Measurements from ENCODE around the gene GFM2.
A peak's percentile ranks its signal among the peaks of the same experiment; 100 is the strongest.
"Not testable (repeated sequence)": the region's sequence is repeated elsewhere in the genome, so short reads cannot be mapped to it uniquely, and the experiment has no call there.

GFM2 gene

GRCh38 chr5:74766849-74767578 is at the start of gene GFM2, which contains the start of gene NSA2:
Gene GFM2 (minus strand): TSS chr5:74767117. CDS start chr5:74763742, 3,375 bp downstream.
Gene NSA2 (plus strand): TSS chr5:74767249. CDS start chr5:74767361, 112 bp downstream.
- Mint-ChIP-seq H3K36me3 (peaks cover 57% of the 10 kb centered on the region), H3K4me3 (peak within 1 kb of the TSS; percentile 98), H3K9me3 (no peaks in the 10 kb centered on the region), H3K4me1 (peaks cover 23% of the 10 kb centered on the region), H3K27ac (peak within 1 kb of the TSS; percentile 98)
- ATAC-seq, result peak; percentile 96
- peak; percentile 79 to 95 for DNase-seq (ENCODE audit: low spot score in 2 of 2)

- H3K4me1 Mint-ChIP-seq, result no peaks in the 10 kb centered on the region
- no peak overlapping the region for H3K4me3 Mint-ChIP-seq
- H3K9me3 Mint-ChIP-seq, result no peaks in the 10 kb centered on the region
- DNase-seq (ENCODE audit: low spot score in 2 of 2) (no peak), ATAC-seq (no peak)
- peaks cover 23% of the 10 kb centered on the region for H3K36me3 Mint-ChIP-seq
- H3K27ac Mint-ChIP-seq, result no peak overlapping the region
Observed at GRCh38 chr5:74810915-74811314, 44.0 kb upstream of the GFM2 start.

- no peak overlapping the region for H3K27ac Mint-ChIP-seq
- DNase-seq (ENCODE audit: low spot score in 2 of 2) (no peak), ATAC-seq (no peak)
- peaks cover 55% of the 10 kb centered on the region for H3K36me3 Mint-ChIP-seq
- H3K9me3 Mint-ChIP-seq, result no peaks in the 10 kb centered on the region
- H3K4me1 Mint-ChIP-seq, result no peaks in the 10 kb centered on the region
- no peak overlapping the region for H3K4me3 Mint-ChIP-seq
Observed at GRCh38 chr5:74801941-74802340, 35.0 kb upstream of the GFM2 start.

- ATAC-seq, result no peak
- Mint-ChIP-seq H3K9me3 (no peaks in the 10 kb centered on the region), H3K4me3 (no peak overlapping the region), H3K27ac (no peak overlapping the region), H3K4me1 (no peaks in the 10 kb centered on the region), H3K36me3 (peaks cover 62% of the 10 kb centered on the region)
- no peak for DNase-seq (ENCODE audit: low spot score in 2 of 2)
Observed at GRCh38 chr5:74801197-74801596, 34.3 kb upstream of the GFM2 start.

GRCh38 chr5:74798977-74799911 is 32.3 kb upstream of the GFM2 start:
- Mint-ChIP-seq H3K27ac (no peak overlapping the region), H3K36me3 (peaks cover 72% of the 10 kb centered on the region), H3K4me1 (no peaks in the 10 kb centered on the region), H3K9me3 (no peaks in the 10 kb centered on the region), H3K4me3 (no peak overlapping the region)
- no peak for DNase-seq (ENCODE audit: low spot score in 2 of 2)
- ATAC-seq, result no peak

- H3K27ac Mint-ChIP-seq, result peak overlapping the region; percentile 43
Observed at GRCh38 chr5:74791669-74792068, 24.8 kb upstream of the GFM2 start.

GRCh38 chr5:74787424-74787823 is 20.5 kb upstream of the GFM2 start:
- ATAC-seq (no peak), DNase-seq (ENCODE audit: low spot score in 2 of 2) (no peak)
- Mint-ChIP-seq H3K4me1 (no peaks in the 10 kb centered on the region), H3K9me3 (no peaks in the 10 kb centered on the region), H3K27ac (no peak overlapping the region), H3K4me3 (no peak overlapping the region), H3K36me3 (peaks cover 8% of the 10 kb centered on the region)

More at GRCh38 chr5:74791669-74792068, 24.8 kb upstream of the GFM2 start:
- H3K4me3 Mint-ChIP-seq; H3K4me1 Mint-ChIP-seq; ATAC-seq; H3K9me3 Mint-ChIP-seq; DNase-seq (ENCODE audit: low spot score in 2 of 2): not testable (repeated sequence)
- peaks cover 51% of the 10 kb centered on the region for H3K36me3 Mint-ChIP-seq

- Mint-ChIP-seq H3K36me3 (peaks cover 5% of the 10 kb centered on the region), H3K4me1 (no peaks in the 10 kb centered on the region), H3K9me3 (no peaks in the 10 kb centered on the region), H3K27ac (no peak overlapping the region), H3K4me3 (no peak overlapping the region)
- DNase-seq (ENCODE audit: low spot score in 2 of 2), result no peak
- ATAC-seq, result no peak
Observed at GRCh38 chr5:74786851-74787250, 19.9 kb upstream of the GFM2 start.

GRCh38 chr5:74778609-74779008 is 11.7 kb upstream of the GFM2 start:
- Mint-ChIP-seq H3K36me3 (peaks cover 79% of the 10 kb centered on the region), H3K27ac (no peak overlapping the region), H3K4me1 (no peaks in the 10 kb centered on the region), H3K4me3 (no peak overlapping the region), H3K9me3 (no peaks in the 10 kb centered on the region)
- DNase-seq (ENCODE audit: low spot score in 2 of 2) (no peak), ATAC-seq (no peak)

GRCh38 chr5:74772359-74772758 is 5.4 kb upstream of the GFM2 start:
- H3K4me1 Mint-ChIP-seq, result peaks cover 8% of the 10 kb centered on the region
- H3K9me3 Mint-ChIP-seq, result no peaks in the 10 kb centered on the region
- ATAC-seq (no peak), DNase-seq (ENCODE audit: low spot score in 2 of 2) (no peak)
- H3K27ac Mint-ChIP-seq, result no peak overlapping the region
- peaks cover 96% of the 10 kb centered on the region for H3K36me3 Mint-ChIP-seq
- H3K4me3 Mint-ChIP-seq, result no peak overlapping the region

GRCh38 chr5:74767579-74767913 is 629 bp upstream of the GFM2 start:
- peak in 1 of 2 donors; percentile 54 for DNase-seq (ENCODE audit: low spot score in 2 of 2)
- Mint-ChIP-seq H3K9me3 (no peaks in the 10 kb centered on the region), H3K4me1 (peaks cover 18% of the 10 kb centered on the region), H3K36me3 (peaks cover 57% of the 10 kb centered on the region), H3K27ac (peak overlapping the region; percentile 98), H3K4me3 (peak overlapping the region; percentile 98)
- no peak for ATAC-seq

- DNase-seq (ENCODE audit: low spot score in 2 of 2) (no peak), ATAC-seq (peak; percentile 31)
- H3K27ac Mint-ChIP-seq, result peak overlapping the region; percentile 98
- H3K9me3 Mint-ChIP-seq, result no peaks in the 10 kb centered on the region
- peaks cover 29% of the 10 kb centered on the region for H3K4me1 Mint-ChIP-seq
- H3K36me3 Mint-ChIP-seq, result peaks cover 57% of the 10 kb centered on the region
- peak overlapping the region; percentile 98 for H3K4me3 Mint-ChIP-seq
Observed at GRCh38 chr5:74766418-74766848, 484 bp downstream of the GFM2 start.

- DNase-seq (ENCODE audit: low spot score in 2 of 2) (no peak), ATAC-seq (no peak)
- H3K36me3 Mint-ChIP-seq, result peaks cover 53% of the 10 kb centered on the region
- peaks cover 32% of the 10 kb centered on the region for H3K4me1 Mint-ChIP-seq
- peak overlapping the region; percentile 98 for H3K4me3 Mint-ChIP-seq
- H3K27ac Mint-ChIP-seq, result no peak overlapping the region
- no peaks in the 10 kb centered on the region for H3K9me3 Mint-ChIP-seq
Observed at GRCh38 chr5:74765929-74766328, 988 bp downstream of the GFM2 start.

- DNase-seq (ENCODE audit: low spot score in 2 of 2) (no peak), ATAC-seq (no peak)
- peaks cover 53% of the 10 kb centered on the region for H3K36me3 Mint-ChIP-seq
- peak overlapping the region; percentile 98 for H3K4me3 Mint-ChIP-seq
- H3K4me1 Mint-ChIP-seq, result peaks cover 38% of the 10 kb centered on the region
- H3K27ac Mint-ChIP-seq, result peak overlapping the region; percentile 79
- H3K9me3 Mint-ChIP-seq, result no peaks in the 10 kb centered on the region
Observed at GRCh38 chr5:74765201-74765600, 1.7 kb downstream of the GFM2 start.

GRCh38 chr5:74763504-74763903 is 3.4 kb downstream of the GFM2 start:
- no peak overlapping the region for H3K4me3 Mint-ChIP-seq
- ATAC-seq, result no peak
- H3K9me3 Mint-ChIP-seq, result no peaks in the 10 kb centered on the region
- peaks cover 38% of the 10 kb centered on the region for H3K4me1 Mint-ChIP-seq
- peaks cover 53% of the 10 kb centered on the region for H3K36me3 Mint-ChIP-seq
- no peak for DNase-seq (ENCODE audit: low spot score in 2 of 2)
- H3K27ac Mint-ChIP-seq, result no peak overlapping the region

All from stimulated activated effector memory CD8-positive, alpha-beta T cell treated with anti-CD3 and anti-CD28 coated beads, Interleukin-12 subunit alpha, Interleukin-12 subunit beta, amount 100 ng/mL, for 72 hours (primary cell).